NCI-H1417 (cell line): ENCODE results near the gene DCST2.

Source experiments
- DNase-seq, 3 experiments: peaks; one replicate each; lab custom pipeline; 2025; lab: John Stamatoyannopoulos, UW

Gene DCST2

DNA sequence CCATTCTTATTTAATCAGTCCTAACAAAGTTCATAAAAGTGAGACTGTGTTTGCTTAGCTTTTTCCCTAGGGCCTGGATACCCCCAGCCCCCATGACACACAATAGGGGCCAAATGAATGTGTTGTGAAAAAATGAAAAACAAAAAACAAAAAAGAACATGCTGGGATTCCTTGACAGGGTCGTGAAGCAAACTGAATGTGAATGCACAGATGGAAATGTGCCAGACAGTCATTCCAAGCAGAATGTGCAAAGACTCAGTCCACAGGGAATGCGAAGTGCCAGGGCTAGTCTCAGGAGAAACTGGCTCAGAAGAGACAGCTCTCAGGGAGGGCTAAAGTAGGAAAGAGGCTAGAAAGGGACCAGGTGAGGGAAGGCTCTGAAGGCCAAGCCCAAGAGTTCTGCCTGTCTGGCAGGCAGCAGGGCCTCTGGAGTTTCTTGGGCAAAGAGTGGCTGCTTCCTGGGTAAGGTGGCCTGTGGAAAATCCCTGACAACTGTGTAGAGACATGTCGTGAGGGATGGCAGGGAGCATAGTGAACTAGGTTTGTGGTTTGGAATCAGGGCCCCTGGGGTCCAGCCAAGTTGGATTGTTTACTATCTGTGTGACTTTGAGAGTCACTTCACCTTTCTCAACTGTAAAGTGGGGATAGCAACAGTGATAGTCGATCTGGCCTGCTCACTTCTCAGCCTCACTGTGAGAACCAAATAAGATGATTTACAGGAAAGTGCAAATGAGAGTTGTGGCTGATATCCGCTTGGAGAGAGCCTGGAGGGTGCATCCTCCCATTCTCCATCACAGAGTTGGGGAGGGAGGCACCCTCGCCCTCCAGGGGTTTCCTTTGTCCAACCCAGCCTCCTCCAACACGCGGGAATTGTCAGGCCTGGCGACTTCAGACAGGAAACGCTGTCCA lies 16.3 kb upstream of the DCST2 start:
- DNase-seq: peak in 1 of 3 experiments; percentile 71

DNA sequence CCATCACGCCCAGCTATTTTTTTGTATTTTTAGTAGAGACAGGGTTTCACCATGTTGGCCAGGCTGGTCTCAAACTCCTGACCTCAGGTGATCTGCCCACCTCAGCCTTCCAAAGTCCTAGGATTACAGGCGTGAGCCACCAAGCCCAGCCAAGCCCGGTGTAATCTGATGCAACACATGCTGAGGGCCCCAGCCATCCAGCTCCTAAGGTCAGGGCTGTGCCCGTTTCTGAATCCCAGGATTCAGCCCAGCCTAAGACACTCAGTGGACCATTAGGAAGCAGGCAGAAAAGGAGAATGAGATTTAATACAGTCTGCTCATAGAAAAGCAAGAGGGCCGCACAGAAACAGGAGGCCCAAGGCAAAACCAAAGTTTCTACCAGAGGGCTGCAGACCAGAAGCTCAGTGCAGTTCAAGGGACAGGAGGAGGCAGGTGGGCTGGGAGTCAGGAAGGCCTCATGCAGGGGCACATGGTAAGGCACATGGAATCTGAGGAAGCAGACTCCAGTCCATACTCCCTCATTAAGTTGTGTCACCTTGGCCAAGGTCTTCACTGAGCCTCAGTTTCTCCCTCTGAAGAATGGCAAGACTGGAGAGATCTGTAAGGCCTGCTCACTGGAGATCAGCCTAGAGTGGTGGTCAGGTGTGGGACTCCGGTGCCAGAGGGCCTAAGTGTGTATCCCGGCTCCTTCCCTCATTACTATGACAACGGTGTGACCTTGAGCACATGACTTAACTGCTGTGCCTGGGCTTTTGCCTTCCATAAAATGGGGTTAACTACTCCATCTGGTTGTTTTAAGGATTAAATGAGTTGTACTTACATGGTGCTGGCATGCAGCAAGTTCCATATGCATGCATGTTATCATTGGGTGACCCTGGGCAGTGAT lies 15.1 kb upstream of the DCST2 start:
- DNase-seq: no peak

DNA sequence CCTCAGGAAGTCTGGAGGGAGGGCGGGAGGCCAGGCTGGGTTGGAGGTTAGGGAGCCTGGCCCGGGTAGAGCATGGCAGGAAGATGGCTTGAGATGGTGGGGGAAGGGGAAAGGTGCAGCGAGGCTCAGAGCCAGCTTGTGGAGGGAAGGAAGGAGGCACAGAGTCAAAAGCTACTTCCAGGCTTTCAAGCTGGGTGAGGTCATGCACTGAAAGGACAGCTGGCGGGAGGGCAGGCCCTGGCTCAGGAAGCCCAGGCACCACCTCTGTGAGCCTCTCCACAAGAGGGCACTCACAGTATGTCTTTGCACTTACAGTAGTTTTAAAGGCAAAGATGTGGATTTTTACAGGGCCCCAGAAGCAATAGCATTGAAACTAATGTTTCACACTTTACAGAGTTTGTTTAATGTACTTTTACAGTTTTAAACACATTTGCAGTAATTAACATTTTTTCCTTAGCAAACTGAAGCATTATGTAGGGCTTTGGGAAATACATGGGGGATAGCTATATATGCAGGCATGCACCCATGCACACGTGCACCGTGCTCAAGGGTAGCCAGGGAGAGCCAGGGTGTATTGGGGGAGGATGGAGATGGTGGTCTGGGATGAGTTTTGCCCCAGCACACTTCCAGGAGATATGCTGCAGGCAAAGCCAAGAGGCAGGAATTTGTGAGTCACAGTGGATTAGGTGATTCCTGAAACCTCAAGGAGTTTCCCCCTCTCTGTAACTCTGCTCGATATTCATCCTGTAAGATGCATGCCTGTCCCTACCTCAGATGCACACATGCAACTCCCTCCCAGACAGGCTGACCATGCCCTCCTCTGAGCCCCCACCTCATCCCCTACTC lies 11.5 kb upstream of the DCST2 start:
- peak; percentile 52 to 75 (median 72) for DNase-seq

DNA sequence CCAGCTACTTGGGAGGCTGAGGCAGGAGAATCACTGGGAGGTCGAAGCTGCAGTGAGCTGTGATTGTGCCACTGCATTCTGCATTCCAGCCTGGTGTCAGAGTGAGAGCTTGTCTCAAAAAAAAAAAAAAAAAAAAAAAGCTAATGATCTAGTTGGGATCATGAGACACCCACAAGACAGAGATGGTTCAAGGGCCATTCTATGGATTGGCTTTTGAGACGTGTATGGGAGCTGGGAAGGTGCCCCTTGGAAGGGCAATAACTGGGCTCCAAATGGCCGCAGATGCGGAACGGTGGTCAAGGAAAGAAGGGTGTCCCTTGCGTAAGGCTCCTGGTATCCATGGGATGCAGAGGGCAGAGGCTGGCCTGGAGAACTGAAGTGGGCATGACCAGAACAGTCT lies 10.8 kb upstream of the DCST2 start:
- no peak for DNase-seq

DNA sequence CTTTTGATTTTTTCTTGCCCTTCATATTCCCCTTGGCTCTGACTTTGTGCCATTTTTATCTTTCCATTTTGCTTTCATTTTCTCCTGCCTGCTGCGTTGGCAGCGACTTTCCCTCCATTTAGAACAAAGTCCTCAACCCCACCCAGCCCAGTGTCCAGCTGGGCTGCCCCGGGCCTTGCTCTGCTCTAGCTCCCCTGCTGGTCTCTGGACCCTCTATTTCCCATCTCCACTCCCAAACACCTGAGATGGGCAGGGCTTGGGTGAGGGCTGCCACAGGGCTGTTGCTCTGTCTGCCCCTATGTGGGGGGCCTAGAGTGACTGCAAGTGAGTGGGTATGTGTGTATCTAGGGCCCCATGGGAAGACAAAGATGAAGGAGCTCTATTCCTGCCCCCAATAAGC lies 10.2 kb upstream of the DCST2 start:
- no peak for DNase-seq

DNA sequence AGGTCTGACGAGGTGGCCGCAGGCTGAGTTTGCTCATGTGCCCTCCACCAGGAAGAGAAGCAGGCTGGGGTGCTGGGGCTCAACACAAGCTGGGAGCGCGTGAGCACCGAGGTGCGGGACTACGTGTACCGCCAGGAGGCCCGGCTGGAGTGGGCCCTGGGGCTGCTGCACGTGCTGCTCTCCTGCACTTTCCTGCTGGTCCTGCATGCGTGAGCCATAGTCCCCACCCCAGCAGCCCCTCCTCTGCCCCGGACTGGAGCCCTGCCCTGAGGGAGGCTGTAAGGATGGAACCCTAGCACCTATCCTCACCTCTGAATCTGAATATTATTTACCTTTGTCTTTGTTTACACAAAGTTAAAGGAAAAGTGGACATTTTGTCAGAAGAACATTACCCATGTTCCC lies 9.7 kb upstream of the DCST2 start:
- peak in 1 of 3 experiments; percentile 16 for DNase-seq

DNA sequence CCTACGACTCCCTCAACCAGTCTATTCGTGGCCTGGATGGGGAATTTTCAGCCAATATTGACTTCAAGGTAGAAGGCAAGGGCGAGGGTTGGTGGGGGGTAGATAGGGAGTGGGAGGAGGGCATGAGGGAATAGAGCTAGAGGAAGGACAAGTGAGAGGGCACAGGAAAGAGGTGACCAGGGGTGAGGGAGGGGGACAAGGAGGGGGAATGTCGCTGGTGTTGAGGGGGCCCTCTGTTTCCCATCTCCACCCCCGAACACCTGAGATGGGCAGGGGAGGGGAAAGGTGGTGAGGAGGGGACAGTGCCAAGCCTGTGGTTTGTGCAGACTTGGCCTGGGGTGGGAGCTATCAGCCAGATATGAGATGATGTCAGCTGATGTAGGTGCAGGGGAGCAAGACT lies 9.2 kb upstream of the DCST2 start:
- no peak for DNase-seq

DNA sequence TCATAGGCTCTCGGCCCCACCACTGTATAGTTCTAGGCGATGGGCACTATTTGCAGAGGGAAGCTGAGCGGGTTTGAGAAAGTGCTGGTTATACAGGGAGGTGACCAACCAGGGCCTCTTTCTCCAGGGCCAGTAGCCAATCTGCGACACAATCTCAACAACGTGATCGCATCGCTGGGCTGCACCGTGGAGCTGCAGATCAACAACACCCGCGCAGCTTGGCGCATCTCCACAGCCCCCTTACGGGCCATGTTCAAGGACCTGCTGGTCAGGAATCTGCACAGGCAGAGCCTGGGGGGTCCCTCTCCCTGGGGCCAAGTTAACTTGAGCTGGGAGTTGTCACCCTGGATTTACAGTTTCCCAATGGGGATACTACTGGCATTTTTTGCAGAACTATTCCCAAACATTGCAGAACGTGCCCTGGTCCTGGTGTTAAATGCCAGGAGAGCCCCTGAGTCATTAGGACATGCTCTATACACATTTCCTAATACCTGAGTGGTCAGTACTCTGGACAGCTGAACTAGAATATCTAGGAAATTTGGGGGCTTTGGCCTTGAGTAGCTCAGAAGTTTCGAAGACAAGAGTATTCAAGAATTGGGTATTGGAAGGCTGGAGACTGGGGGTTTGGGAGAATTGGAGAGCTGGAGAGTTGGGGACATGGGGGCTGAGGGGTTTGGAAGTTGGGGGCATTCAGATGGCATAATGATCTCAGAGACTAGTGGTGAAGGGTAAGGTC lies 6.9 kb upstream of the DCST2 start:
- no peak for DNase-seq

DNA sequence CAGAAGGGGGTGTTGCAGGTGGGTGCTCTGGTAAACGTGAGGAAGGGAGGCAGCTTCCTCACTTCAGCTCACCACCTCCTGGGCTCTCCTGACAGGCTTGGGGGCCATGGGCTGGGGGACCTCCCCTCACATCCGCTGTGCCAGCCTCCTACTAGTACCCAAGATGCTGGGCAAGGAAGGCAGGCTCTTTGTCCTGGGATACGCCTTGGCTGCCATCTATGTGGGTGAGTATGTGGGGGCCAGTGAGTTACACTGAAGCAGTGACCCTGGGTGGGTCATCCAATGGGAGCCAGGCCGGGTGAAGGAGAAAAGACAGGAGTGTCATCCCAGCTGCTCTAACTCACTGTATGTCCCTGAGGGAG lies 5.7 kb upstream of the DCST2 start:
- no peak for DNase-seq

DNA sequence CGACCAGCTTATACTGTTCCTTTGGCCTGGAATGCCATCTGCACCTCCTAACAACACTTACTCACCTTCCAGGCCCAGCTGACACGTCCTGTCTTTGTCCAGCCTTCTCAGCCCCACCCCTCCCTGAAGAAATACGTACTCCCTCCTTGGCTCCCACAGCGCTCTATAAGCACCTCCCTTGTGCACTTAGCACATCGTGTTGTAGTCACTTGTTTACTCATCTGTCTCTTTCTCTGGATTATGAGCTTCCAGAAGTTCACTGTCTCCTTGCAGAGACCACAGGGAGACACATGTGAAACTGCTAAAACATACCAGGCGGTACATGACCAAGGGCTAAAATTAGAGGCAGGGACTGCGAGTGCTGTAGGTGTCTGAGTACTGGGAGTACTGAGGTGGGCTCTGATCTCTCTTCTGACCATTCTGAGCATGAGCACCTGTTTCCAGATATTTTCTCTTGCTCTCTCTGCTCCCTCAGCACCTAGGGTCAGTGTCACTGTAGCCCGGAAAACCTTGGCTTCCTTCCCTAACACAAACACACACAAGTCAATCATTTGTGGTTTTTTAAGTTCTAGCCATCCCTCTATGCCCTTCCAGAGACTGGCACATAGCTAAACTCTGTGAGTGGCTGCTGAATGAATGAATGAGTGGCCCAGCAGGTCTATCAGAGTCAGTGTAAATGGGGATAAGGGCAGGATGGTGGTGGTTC lies 5.2 kb upstream of the DCST2 start:
- DNase-seq: no peak

DNA sequence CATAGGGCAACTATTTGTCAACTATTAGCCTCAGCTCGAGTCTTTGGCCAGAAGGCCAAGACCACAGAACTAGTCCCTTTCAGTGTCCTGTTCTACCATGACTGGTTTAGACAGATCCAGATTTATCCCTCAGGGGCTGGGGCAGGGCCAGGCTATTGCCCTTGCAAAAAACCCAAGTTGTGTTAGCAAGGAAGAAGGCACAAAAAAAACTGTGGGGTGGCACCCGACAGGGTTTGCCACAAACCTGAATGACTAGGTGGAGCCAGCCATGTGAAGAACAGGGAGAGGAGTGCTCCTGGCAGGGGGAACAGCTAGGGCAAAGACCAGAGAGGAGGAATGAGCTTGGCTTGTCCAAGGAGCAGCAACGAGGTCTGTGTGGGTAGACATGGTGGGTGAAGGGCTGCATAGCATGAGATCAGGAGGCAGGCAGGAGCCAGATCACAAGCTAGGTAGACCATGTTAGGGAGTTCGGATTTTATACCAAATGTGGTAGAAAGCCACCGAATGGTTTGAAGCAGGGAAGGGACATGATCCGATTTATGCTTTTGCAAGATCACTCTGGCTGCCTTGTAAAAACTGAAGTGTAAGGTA lies 4.4 kb upstream of the DCST2 start:
- DNase-seq: no peak

DNA sequence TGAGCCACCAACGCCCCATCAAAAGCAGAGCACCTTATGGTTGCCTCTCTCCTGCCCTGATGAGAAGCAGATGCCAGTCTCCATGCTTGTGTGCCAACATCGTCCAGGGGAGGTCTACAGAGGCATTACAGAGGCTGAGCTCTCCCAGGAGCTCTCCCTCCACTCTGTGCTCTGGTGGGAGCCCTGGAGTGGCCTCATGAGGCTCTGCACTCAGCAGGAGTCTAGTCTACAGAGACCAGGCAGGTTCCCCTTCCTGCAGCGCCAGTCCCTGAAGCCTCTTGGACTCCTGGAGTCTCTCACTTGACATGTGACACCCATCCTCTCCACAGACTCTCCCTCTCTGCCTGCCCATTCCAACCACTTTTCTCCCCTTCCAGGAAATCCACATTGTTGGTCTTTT lies 3.5 kb upstream of the DCST2 start:
- no peak for DNase-seq

DNA sequence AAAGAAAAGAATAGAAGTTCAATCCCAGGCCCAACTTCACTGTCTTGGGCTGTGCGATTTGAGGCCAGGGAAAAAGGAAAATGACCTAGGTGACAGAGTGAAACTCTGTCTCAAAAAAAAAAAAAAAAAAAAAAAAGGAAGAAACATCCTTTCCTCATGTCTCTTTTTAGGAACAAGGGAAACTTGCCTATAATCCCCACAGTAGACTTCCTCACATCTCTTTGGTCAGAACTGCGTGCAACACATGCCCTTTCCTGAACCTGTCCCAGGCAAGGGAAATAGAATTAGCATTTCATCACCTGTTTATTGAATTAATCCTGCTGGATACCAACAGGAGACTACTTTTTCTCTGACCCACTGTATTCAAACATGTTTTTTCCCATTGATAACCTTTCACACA lies 2.4 kb upstream of the DCST2 start:
- DNase-seq: no peak

DNA sequence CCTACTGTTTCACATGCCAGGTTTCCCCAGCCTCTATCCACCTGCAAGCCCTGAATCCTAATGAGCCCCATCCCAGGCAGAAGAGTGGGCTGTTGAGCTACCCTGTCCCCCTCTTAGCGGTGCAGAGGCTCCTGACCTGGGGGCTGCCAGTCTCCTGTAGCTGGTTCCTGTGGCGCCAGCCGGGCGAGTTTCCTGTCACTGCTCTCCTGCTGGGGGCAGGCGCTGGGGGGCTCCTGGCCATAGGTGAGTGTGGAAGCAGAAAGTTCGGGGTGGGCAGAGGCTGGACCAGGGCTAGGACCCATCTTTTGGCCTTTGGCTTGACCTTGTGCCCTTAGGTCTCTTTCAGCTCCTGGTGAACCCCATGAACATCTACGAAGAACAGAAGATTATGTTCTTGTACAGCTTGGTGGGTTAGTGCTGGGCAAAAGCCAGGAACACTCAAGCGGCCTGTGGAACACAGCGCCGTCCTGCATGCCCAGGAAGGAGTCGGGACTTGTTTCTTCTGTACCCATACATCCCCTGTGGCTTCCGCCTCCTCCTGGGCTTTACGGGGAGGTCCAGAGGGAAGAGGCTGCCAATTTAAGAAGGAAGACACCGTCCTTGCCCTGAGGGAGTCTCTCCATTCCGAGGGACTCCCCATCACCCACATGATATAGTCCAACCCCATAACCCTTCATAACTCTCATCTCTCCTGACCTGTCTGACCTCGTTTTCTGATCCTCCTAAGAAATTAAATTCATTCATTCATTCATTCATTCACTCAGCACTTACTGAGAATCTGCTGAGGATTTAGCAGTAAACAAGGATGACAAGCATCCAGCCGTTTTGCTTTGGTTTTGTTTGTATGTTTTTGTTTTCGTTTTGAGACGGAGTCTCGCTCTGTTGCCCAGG lies 982 bp upstream of the DCST2 start:
- DNase-seq: no peak

DNA sequence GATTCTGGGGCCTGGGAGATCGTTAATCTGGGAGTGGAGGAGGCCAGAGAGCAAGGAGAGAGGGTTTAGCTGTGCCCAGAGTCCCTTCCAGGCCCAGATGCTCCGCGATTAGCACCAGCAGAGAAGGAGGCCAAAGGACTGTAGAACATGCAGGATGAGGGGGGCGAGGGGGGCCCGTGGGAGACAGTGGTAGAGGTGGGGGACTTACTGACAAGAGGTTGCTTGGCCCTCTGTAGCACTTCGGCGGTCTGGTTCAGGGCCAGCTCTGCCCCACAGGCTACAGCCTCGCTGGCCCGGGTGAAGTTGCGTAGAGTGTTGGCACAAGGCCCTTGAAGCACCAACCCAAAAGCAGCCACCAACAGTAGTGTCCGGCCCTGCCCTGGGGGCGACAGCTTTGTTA lies 695 bp downstream of the DCST2 start:
- DNase-seq: no peak

DNA sequence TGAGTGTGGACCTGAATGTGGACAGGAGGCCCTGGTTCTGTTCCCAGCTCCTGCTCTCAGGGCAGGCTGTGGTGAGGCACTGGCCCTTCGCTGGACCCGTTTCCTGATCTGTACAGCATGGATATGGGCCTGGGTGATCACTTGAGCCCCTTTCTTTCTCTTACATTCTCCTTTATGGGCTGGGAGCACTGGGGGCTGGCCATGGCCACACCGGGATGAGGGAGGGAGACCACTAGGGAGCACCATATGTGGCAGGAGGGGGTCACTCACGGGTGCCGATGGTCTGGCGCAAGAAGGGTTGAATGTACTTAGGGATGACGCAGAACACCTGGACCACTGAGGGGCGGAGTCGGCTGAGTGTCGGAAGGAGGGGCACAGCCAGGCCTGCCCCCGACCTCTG lies 2.7 kb downstream of the DCST2 start:
- no peak for DNase-seq

DNA sequence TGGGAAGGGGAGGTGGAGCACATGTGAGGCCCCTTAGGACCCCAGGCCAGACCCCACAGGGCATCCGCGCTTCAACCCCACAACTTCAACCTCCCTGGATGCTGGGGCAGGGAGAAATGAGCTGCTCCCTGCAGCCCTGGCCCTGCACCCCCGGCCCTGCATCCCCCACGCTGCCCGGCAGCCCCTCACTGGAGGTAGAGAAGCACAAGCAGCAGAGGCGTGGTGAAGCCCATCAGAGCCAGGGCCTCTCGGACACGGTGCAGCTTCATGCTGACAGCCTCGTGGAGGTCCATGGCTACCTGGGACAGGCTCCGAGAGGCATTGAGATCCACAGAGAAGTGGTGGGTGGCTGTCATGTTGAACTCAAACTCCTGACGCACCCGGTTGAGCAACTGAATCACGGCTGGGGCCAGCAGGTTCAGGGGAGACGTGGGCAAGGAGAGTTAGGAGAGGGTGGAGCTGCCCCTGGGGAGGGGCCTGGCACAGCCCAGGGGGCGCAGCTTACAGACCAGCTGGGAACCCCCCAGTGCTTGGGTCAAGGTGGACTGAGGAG lies 3.3 kb downstream of the DCST2 start:
- DNase-seq: no peak

DNA sequence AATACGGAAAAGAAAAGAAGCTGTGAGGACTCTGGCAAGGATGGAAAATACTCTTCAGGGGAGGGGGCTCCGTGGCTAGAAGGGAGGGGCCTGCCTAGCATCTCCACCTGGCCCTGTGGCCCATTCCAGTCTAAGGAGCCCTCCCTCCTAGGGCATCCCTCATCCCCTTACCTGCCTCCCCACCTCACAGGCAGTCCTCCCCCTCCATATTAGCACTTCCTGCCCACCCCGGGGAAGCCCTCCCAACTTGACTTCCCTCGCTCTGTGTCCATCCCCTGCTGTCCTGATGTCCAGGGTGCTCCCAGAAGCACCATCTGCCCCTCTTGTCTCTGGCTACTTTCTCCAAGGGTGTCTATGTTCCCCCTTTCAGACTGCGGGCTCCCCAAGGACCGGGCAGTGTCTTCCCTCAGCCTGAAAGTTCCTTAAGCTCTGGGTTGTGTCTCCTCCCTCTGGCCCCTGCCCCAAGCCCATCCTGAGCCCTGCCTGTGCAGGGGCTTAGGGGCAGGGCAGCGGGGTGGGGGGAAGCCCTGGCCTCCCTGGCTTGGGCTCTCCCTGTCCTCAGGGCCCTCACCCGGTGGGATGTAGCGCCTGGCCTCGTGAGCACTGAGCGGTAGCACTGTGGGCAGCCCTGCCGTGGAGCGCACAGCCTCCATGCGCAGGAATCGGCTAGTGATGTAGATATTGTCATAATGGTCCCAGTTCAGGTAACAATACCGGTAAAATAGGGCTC lies 3.9 kb downstream of the DCST2 start:
- no peak for DNase-seq
